ENCODE measurements around the gene LSP1. TPM values are rescaled to one million over a fixed set of nuclear protein-coding genes. Genes with fewer than 3 reads are reported as not detected.

Gene LSP1
- total and polyA plus RNA-seq, 2 of the 4 experiments (the other 2 are of a cell fraction), result not detected

- Histone ChIP-seq H3K4me2 (ENCODE audit: low read depth, low read length) (no peak overlapping the region), H4K91ac (ENCODE audit: insufficient read depth, low read depth, low read length) (no peak overlapping the region), H2BK5ac (ENCODE audit: low read depth, low read length, poor library complexity, severe bottlenecking) (no peak overlapping the region), H2AK9ac (replicated peaks; ENCODE audit: low read depth, low read length, poor library complexity) (no peak overlapping the region), H2AFZ (replicated peaks; ENCODE audit: low read length, poor library complexity) (no peak overlapping the region), H2BK120ac (ENCODE audit: low read depth, low read length) (no peak overlapping the region), H2BK20ac (ENCODE audit: low read depth, low read length) (no peak overlapping the region), H3K27ac (ENCODE audit: insufficient read depth, low read length) (no peak overlapping the region), H3K18ac (ENCODE audit: low read depth, low read length) (no peak overlapping the region), H3K4me3 (ENCODE audit: insufficient read depth, low read depth, low read length) (no peak overlapping the region), H3K14ac (replicated peaks; ENCODE audit: low read depth, low read length) (no peak overlapping the region), H2BK15ac (ENCODE audit: low read depth, low read length) (no peak overlapping the region), H3K4ac (ENCODE audit: low read depth, low read length) (no peak overlapping the region), H4K20me1 (ENCODE audit: insufficient read depth, low read length) (no peaks in the 10 kb centered on the region), H3K79me1 (ENCODE audit: low read depth in 1 of 2, low read length in 2 of 2) (no peaks in the 10 kb centered on the region), H3K4me1 (ENCODE audit: control insufficient read depth, insufficient read depth, low read length) (no peaks in the 10 kb centered on the region), H3K36me3 (ENCODE audit: control insufficient read depth, insufficient read depth, low read length) (no peaks in the 10 kb centered on the region), H3K23ac (ENCODE audit: low read depth, low read length) (no peak overlapping the region), H3K27me3 (ENCODE audit: control insufficient read depth, insufficient read depth, low read length) (peaks cover 36% of the 10 kb centered on the region), H3K9ac (ENCODE audit: low read depth, low read length) (no peak overlapping the region), H4K5ac (ENCODE audit: low read depth, low read length) (no peak overlapping the region), H3K56ac (ENCODE audit: extremely low read depth, insufficient read depth, low read length) (no peak overlapping the region), H3K9me1 (ENCODE audit: insufficient read depth, low read length) (no peaks in the 10 kb centered on the region), H3K9me3 (ENCODE audit: control insufficient read depth, insufficient read depth, low read length) (no peaks in the 10 kb centered on the region), H2AK5ac (ENCODE audit: low read depth, low read length) (no peak overlapping the region), H4K8ac (ENCODE audit: low read depth in 2 of 2, low read length in 2 of 2) (no peak overlapping the region)
- no TSS peak for BruUV-seq (replicated peaks)
- WGBS, 2 experiments (ENCODE audit: extremely low coverage in 2 of 2, insufficient read length in 1 of 2), result 85% methylated on average over 14 of the region's 26 CpGs; no CpG with 5 or more reads in 1 of the 2 experiments
- POLR2A ChIA-PET (ENCODE audit: unreplicated experiment), result no interaction called here
- dilution Hi-C loops (cut with HindIII; ENCODE audit: low sequenced_read_pairs, unreplicated experiment), result no loop called here
- DNase-seq, result no peak
- in situ Hi-C loops (cut with MboI; ENCODE audit: low sequenced_read_pairs), result no loop called here
- intact Hi-C loops (cut with micrococcal nuclease), result no loop called here
- CTCF ChIA-PET, result no interaction called here
- no peak for ATAC-seq (ENCODE audit: low read depth)
- no peak for TF ChIP-seq MXI1 (IDR thresholded peaks at IDR 0.05; ENCODE audit: borderline replicate concordance, low read depth, low read length)
- no peak for TF ChIP-seq NFE2L2 (IDR thresholded peaks at IDR 0.05; ENCODE audit: low read depth, low read length)
- TF ChIP-seq FOS (IDR thresholded peaks at IDR 0.05; ENCODE audit: low read depth, low read length), result no peak
- TF ChIP-seq CEBPB (IDR thresholded peaks at IDR 0.05; ENCODE audit: low read depth, low read length), result no peak
- no peak for TF ChIP-seq CHD1 (IDR thresholded peaks at IDR 0.05; ENCODE audit: low read depth, low read length)
- TF ChIP-seq POLR2A (IDR thresholded peaks at IDR 0.05; ENCODE audit: low read depth, low read length), result no peak
- TF ChIP-seq BHLHE40 (IDR thresholded peaks at IDR 0.05; ENCODE audit: low read depth, low read length), result no peak
- TF ChIP-seq RFX5 (IDR thresholded peaks at IDR 0.05; ENCODE audit: low read depth, low read length), result no peak
- no peak for TF ChIP-seq CTCF (conservative IDR thresholded peaks at IDR 0.05; ENCODE audit: low read depth, low read length)
- TF ChIP-seq MAFK (IDR thresholded peaks at IDR 0.05; ENCODE audit: low read depth, low read length), result no peak
- no peak for TF ChIP-seq MAZ (IDR thresholded peaks at IDR 0.05; ENCODE audit: borderline replicate concordance, low read depth, low read length)
- no peak for TF ChIP-seq ELK1 (IDR thresholded peaks at IDR 0.05; ENCODE audit: borderline replicate concordance, low read depth, low read length)
- no peak for TF ChIP-seq RAD21 (IDR thresholded peaks at IDR 0.05; ENCODE audit: low read length)
- TF ChIP-seq RCOR1 (IDR thresholded peaks at IDR 0.05; ENCODE audit: insufficient replicate concordance, low read length), result no peak
- no peak for TF ChIP-seq SMC3 (IDR thresholded peaks at IDR 0.05; ENCODE audit: low read depth, low read length)
These were observed 2.3 kb downstream of the LSP1 start for GRCh38 chr11:1854949-1855885.
